NB4 (cell line): Measurements from ENCODE around the gene LHFPL5.

Experiments used
- DNase-seq: peaks from one replicate; pipeline ENCODE4 v3.0.0; 2010; ENCODE audit warnings: low read depth
- H3K4me3 ChIP-seq: one replicate; pipeline ENCODE4 v1.5.1; 2011; ENCODE audit warnings: mild to moderate bottlenecking, low read depth, low read length, moderate library complexity
- MYC ChIP-seq: IDR thresholded peaks from 2 replicates; pipeline ENCODE4 v1.6.1; 2011; ENCODE audit warnings: low read depth, low read length
- POLR2A ChIP-seq: IDR thresholded peaks from 2 replicates; pipeline ENCODE4 v1.6.1; 2011; ENCODE audit warnings: mild to moderate bottlenecking; ENCODE audit not compliant: insufficient read length; ENCODE audit errors: extremely low read depth
- TF ChIP-seq, protein P1 (sequence below): IDR thresholded peaks from 2 replicates; pipeline ENCODE4 v1.6.1; 2011; ENCODE audit warnings: low read depth, low read length
- TF ChIP-seq, protein P2 (sequence below): IDR thresholded peaks from one replicate; pipeline ENCODE4 v1.5.1; 2012; ENCODE audit warnings: low read depth, low read length

Gene LHFPL5

DNA sequence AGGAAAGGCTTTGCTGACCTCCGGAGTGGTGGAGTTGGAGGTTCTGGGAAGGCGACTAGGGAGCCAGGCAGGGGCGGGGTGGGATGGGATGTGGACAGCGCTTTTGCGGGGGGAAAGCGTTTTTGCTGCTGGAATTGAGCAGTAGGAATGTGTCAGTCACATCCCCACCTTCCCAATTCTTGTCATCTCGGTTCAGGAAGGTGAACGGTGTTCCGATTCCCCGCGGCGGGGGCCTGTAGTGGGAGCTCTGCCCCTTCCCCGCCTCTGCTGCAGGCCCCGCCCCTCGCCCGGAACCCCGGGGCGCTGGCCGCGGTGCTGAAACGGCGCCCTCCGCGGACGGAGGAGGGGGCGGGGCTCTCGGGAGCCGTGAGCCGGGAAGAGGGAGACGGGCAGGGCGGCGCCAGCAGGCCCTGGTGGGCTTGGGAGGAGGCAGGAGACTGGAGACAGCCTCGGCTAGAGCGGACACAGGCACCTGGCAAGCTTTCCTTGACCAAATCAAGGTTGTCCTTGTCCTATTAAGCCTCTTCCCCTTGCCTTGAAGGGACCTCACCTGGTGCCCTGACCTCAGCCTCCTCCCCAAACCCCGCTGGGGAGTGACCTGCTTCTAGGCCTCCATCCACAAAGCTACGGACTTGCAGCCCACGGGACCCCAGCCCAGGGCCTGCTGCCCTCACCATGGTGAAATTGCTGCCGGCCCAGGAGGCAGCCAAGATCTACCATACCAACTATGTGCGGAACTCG is at the start of gene LHFPL5:
Gene LHFPL5 (plus strand): TSS at position 357 of the 741 bp plus-strand sequence. CDS start 319 bp downstream, at position 676.
- H3K4me3 ChIP-seq: no peak within 1 kb of the TSS
- DNase-seq: peak; percentile 61
- TF ChIP-seq POLR2A: no peak
- TF ChIP-seq MYC: no peak
- TF ChIP-seq, protein P1, sequence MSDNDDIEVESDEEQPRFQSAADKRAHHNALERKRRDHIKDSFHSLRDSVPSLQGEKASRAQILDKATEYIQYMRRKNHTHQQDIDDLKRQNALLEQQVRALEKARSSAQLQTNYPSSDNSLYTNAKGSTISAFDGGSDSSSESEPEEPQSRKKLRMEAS: no peak
- TF ChIP-seq, protein P2, sequence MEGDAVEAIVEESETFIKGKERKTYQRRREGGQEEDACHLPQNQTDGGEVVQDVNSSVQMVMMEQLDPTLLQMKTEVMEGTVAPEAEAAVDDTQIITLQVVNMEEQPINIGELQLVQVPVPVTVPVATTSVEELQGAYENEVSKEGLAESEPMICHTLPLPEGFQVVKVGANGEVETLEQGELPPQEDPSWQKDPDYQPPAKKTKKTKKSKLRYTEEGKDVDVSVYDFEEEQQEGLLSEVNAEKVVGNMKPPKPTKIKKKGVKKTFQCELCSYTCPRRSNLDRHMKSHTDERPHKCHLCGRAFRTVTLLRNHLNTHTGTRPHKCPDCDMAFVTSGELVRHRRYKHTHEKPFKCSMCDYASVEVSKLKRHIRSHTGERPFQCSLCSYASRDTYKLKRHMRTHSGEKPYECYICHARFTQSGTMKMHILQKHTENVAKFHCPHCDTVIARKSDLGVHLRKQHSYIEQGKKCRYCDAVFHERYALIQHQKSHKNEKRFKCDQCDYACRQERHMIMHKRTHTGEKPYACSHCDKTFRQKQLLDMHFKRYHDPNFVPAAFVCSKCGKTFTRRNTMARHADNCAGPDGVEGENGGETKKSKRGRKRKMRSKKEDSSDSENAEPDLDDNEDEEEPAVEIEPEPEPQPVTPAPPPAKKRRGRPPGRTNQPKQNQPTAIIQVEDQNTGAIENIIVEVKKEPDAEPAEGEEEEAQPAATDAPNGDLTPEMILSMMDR: peak; percentile 13

DNA sequence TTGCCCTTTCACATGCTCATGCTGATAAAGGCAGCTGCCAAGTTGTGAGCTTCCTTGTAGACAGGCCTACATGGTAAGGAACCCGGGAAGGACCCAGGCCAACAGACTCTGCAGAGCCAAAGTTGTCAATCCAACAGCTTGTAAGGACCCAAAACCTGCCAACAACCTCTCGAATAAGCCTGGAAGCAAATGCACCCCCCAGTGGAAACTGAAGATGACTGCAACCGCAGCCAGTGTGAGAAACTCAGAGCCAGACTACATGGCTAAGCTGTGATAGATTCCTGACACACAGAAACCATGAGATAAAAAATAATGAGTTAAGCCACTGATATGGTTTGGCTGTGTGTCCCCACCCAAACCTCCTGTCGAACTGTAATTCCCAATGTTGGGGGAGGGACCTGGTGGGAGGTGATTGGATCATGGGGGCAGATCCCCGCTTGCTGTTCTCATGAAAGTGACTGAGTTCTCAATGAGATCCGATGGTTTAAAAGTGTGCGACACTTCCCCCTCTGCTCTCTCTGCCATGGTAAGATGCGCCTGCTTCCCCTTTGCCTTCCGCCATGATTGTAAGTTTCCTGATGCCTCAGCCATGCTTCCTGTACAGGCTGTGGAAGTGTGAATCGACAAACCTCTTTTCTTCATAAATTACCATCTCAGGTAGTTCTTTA is 47.6 kb upstream of the LHFPL5 start:
- H3K4me3 ChIP-seq: no peak overlapping the region
- DNase-seq: peak; percentile 70
- TF ChIP-seq POLR2A (no peak), MYC (no peak)
- TF ChIP-seq, protein P1: no peak
- TF ChIP-seq, protein P2: peak; percentile 75

GRCh38 chr6:35759426-35759825 is 45.7 kb upstream of the LHFPL5 start:
- DNase-seq: no peak
- no peak overlapping the region for H3K4me3 ChIP-seq
- no peak for TF ChIP-seq MYC
- TF ChIP-seq, protein P1: no peak
- TF ChIP-seq POLR2A: no peak
- TF ChIP-seq, protein P2: no peak

- H3K4me3 ChIP-seq: no peak overlapping the region
- DNase-seq: no peak
- TF ChIP-seq MYC (no peak), POLR2A (no peak)
- TF ChIP-seq, protein P1: no peak
- TF ChIP-seq, protein P2: no peak
These were observed 39.4 kb upstream of the LHFPL5 start for GRCh38 chr6:35765739-35766138.

GRCh38 chr6:35769211-35769610 is 35.9 kb upstream of the LHFPL5 start:
- no peak overlapping the region for H3K4me3 ChIP-seq
- DNase-seq: no peak
- TF ChIP-seq, protein P2: no peak
- TF ChIP-seq, protein P1: no peak
- no peak for TF ChIP-seq POLR2A
- no peak for TF ChIP-seq MYC
